HEK293 (cell line): ENCODE measurements around the gene SLC2A8.

Experiments
- CTCF ChIP-seq: fragments of 450-650 bp; formaldehyde crosslinking; IDR thresholded peaks from 2 replicates; pipeline ENCODE4 v1.5.1; 2016; ENCODE audit warnings: missing biosample characterization, missing genetic modification characterization
- EGR2 ChIP-seq: fragments of 450-650 bp; formaldehyde crosslinking; IDR thresholded peaks from 2 replicates; pipeline ENCODE4 v1.5.1; 2016; ENCODE audit warnings: low read depth, missing biosample characterization, missing genetic modification characterization
- GLI4 ChIP-seq: fragments of 450-650 bp; formaldehyde crosslinking; IDR thresholded peaks from 2 replicates; pipeline ENCODE4 v1.5.1; 2016; ENCODE audit warnings: missing biosample characterization, missing genetic modification characterization
- ZBTB17 ChIP-seq: fragments of 450-650 bp; formaldehyde crosslinking; IDR thresholded peaks from 2 replicates; pipeline ENCODE4 v1.5.1; 2016; ENCODE audit warnings: missing biosample characterization, missing genetic modification characterization
- ZBTB21 ChIP-seq: fragments of 450-650 bp; formaldehyde crosslinking; IDR thresholded peaks from 2 replicates; pipeline ENCODE4 v1.5.1; 2017; ENCODE audit warnings: missing biosample characterization, missing genetic modification characterization
- ZNF292 ChIP-seq: fragments of 450-650 bp; formaldehyde crosslinking; IDR thresholded peaks from 2 replicates; pipeline ENCODE4 v1.5.1; 2016; ENCODE audit warnings: low read depth, missing biosample characterization, missing genetic modification characterization, borderline replicate concordance
- ZNF398 ChIP-seq: fragments of 450-650 bp; formaldehyde crosslinking; IDR thresholded peaks from 2 replicates; pipeline ENCODE4 v1.5.1; 2017; ENCODE audit warnings: missing biosample characterization, missing genetic modification characterization
- ZNF510 ChIP-seq: fragments of 450-650 bp; formaldehyde crosslinking; IDR thresholded peaks from 2 replicates; pipeline ENCODE4 v1.5.1; 2018; ENCODE audit warnings: mild to moderate bottlenecking, missing genetic modification characterization, missing biosample characterization; ENCODE audit not compliant: insufficient replicate concordance
- ZNF624 ChIP-seq: fragments of 450-650 bp; formaldehyde crosslinking; IDR thresholded peaks from 2 replicates; pipeline ENCODE4 v1.5.1; 2017; ENCODE audit warnings: missing biosample characterization, missing genetic modification characterization

GRCh38 chr9:127390563-127390962 lies 6.4 kb upstream of the SLC2A8 start:
- TF ChIP-seq ZNF624 (tag by site-specific recombination): no peak
- no peak for TF ChIP-seq CTCF
- no peak for TF ChIP-seq ZBTB17 (tag by site-specific recombination)
- TF ChIP-seq EGR2 (tag by site-specific recombination): no peak
- TF ChIP-seq GLI4 (tag by site-specific recombination): no peak
- no peak for TF ChIP-seq ZNF510 (tag by site-specific recombination)
- no peak for TF ChIP-seq ZNF398
- no peak for TF ChIP-seq ZNF292 (tag by site-specific recombination)
- no peak for TF ChIP-seq ZBTB21 (tag by site-specific recombination)
